Coronary artery (tissue), 2 donors: ENCODE results near the gene UNKL.
A peak's percentile ranks its signal among the peaks of the same experiment; 100 is the strongest.

Source experiments
- DNase-seq: peaks from one replicate; pipeline ENCODE4 v3.0.0-alpha.2; 2017; ENCODE audit warnings: low spot score
- H3K27ac ChIP-seq, 2 donors: fragments of 200-600 bp; sonication (generic); one replicate each; pipeline ENCODE4 v1.5.1; 2016 to 2019
- H3K4me3 ChIP-seq: fragments of 200-600 bp; sonication (generic); 2 replicates; pipeline ENCODE4 v1.5.1; 2016; ENCODE audit warnings: mild to moderate bottlenecking, moderate library complexity
- TF ChIP-seq, protein P1 (sequence below): fragments of 200-600 bp; sonication (generic); IDR thresholded peaks from one replicate; pipeline ENCODE4 v1.5.1; 2019; ENCODE audit warnings: antibody characterized with exemption

Gene UNKL

DNA sequence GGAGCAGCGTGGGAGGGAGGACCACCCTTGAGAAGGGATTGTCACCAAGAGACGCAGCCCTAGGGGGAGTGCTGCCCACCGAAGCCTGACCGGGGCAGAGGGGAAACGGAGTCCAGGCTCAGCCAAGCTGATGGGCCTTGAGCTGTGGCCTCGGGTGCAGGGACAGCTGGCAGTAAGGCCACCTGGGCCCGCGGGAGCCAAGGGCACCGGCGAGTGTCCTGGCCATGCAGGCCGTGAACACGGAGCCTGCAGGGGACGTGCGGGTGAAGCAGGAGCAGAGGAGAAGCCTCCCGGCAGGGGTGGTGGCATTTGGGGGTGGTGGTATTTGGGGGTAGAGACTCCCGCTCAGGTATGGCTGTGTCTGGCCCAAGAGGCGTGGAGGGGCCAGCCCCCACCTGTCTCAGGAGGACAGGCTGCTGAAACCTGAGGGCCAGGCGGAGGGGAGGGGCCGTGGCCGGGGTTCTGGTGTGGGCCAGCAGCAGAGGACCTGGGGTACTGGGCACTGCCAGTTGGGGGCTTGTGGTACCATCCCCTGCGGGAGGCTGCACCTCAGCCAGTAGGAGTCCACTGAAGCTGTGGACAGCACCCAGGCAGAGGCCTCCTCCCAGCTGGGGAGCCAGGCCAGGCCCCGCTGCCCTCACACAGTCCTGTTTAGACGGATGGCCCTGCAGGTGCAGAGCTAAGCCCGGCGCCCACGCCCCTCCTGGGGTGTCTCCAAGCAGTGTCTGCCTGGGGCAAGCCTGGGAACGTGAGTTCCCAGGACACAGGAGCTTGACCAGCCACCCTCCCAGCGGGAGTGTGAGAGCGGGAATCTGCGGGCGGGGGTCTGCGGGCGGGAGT, 58.2 kb downstream of the UNKL start:
- TF ChIP-seq, protein P1, sequence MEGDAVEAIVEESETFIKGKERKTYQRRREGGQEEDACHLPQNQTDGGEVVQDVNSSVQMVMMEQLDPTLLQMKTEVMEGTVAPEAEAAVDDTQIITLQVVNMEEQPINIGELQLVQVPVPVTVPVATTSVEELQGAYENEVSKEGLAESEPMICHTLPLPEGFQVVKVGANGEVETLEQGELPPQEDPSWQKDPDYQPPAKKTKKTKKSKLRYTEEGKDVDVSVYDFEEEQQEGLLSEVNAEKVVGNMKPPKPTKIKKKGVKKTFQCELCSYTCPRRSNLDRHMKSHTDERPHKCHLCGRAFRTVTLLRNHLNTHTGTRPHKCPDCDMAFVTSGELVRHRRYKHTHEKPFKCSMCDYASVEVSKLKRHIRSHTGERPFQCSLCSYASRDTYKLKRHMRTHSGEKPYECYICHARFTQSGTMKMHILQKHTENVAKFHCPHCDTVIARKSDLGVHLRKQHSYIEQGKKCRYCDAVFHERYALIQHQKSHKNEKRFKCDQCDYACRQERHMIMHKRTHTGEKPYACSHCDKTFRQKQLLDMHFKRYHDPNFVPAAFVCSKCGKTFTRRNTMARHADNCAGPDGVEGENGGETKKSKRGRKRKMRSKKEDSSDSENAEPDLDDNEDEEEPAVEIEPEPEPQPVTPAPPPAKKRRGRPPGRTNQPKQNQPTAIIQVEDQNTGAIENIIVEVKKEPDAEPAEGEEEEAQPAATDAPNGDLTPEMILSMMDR, result no peak
- Histone ChIP-seq H3K4me3 (no peak overlapping the region), H3K27ac (no peak overlapping the region)
- no peak for DNase-seq

DNA sequence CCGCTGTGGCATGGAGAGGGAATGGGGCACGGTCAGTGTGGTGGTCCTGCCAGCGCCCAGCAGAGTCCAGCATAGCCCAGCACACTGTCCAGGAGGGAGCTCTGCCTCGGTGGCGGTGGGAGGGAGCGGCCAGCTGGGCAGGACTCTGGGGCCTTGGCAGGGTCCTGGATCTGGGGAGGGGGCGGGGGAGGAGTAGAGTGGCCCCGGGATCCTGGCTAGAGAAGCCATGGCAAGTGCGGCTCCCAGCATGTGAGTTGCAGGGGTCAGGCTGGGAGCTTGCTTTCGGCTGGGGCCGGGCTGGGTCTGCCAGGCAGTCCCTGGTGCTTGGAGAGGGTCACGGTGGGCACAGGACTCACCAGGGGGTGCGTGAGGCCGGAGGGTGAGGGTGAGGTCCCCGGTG, 58.9 kb downstream of the UNKL start:
- no peak overlapping the region for H3K27ac ChIP-seq
- TF ChIP-seq, protein P1, result no peak
- H3K4me3 ChIP-seq, result no peak overlapping the region
- DNase-seq, result no peak

DNA sequence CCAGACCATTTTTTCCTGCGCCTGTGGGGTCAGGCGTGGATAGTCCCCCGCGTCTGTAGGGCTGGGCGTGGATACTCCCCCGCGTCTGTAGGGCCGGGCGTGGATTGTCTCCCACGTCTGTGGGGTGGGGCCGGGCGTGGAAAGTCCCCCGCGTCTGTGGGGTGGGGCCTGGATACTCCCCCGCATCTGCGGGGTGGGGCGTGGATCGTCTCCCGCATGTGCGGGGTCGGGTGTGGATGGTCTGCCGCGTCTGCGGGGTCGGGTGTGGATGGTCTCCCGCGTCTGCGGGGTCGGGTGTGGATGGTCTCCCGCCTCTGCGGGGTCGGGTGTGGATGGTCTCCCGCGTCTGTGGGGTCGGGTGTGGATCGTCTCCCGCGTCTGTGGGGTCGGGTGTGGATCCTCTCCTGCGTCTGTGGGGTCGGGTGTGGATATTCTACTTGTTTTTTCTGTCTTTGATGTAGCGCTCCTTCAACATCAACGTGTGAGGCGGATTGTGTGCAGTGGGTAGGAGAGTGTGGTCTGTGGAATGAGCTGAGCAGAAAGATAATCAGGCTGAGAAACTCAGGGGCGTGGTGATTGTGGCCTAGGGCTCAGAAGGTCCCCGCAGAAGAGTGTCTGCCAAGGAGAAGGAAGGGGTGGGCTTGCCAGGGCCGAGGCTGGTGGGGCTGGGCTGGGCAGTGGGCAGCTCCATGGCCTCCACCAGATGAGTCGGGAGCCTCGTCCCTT, 59.5 kb downstream of the UNKL start:
- H3K4me3 ChIP-seq, result no peak overlapping the region
- no peak overlapping the region for H3K27ac ChIP-seq
- DNase-seq, result no peak
- TF ChIP-seq, protein P1, result no peak

DNA sequence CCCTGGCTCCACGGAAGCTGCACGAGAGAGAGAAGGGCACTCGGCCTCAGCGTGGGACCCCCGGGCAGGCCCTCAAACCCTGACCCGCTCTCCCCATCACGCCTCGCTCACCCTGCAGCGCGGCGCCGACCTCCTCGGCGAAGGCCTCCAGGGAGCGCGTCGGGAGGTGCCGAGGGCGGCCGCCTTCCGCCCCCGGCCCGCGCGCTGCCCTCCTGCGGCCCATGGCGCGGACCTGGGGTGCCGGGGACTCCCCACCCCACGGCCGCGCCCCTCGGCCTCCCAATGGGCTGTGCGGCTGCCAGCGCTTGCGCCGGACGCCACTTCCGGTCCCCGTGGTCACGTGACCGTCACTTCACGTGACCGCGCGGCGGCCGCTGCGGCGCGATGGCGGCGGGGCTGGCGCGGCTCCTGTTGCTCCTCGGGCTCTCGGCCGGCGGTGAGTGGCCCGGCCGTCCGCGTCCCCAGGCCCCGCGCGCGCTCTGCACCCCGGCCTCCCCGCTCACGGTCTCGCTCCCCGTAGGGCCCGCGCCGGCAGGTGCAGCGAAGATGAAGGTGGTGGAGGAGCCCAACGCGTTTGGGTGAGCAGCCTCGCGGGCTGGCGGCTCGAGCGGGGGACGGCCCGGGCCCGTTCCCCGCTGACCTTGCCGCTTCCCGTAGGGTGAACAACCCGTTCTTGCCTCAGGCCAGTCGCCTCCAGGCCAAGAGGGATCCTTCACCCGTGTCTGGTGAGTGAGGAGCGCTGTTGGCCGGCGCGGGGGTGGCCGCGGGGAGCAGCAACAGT, 62.7 kb downstream of the UNKL start, which contains the start of the genes GNPTG and TSR3:
TSS of gene GNPTG (plus strand) at position 350 of the 781 bp plus-strand sequence. CDS start at position 385, 35 bp downstream.
TSS of gene TSR3 (minus strand) at position 297 of the 781 bp plus-strand sequence. CDS start at position 223, 74 bp downstream.
- Histone ChIP-seq H3K27ac (peak within 1 kb of the TSS; percentile 4 to 83), H3K4me3 (peak within 1 kb of the TSS; percentile 99)
- TF ChIP-seq, protein P1, result no peak
- DNase-seq, result peak; percentile 83

DNA sequence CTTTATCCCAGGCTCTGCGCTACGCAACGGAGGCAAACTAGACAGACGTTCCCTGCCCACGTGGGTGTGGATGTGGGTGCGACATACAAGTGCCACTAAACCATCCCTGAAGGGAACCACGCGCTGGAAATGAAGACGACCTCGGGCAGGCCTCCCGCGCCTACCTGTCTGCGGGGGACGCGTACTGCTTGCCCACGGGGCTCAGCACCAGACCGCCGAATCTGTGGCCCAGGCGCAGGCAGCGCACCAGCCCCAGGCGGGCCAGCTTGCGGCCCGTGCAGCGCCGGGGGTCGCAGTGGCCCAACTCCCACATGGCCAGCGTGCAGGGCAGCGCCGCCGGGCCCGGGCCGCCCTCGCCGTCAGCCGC, 63.3 kb downstream of the UNKL start:
- TF ChIP-seq, protein P1, result no peak
- Histone ChIP-seq H3K4me3 (peak overlapping the region; percentile 99), H3K27ac (peak overlapping the region; percentile 4 to 83)
- DNase-seq, result no peak

DNA sequence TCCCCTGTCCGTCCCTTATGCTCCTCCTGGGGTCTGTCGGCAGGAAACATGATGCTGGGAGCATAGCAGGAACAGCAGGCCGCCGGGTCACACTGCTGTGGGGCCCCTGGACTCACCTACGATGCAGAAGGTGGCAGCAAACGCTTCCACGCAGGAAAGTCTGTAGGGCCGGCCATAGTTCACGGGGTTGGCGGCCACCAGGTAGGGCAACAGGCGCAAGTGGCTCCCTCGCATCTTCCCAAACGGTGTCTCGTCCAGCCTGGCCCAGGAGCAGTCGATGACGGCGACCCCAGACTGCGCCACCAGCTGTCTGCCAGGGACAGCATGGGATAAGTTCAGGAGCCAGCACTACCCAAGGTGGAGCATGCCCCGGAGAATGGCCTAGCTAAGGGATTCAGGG, 63.8 kb downstream of the UNKL start:
- TF ChIP-seq, protein P1, result no peak
- no peak overlapping the region for H3K27ac ChIP-seq
- H3K4me3 ChIP-seq, result peak overlapping the region; percentile 99
- no peak for DNase-seq
